Neural crest cell (in vitro differentiated cells): ENCODE measurements around the gene CPSF7. TPM values are rescaled to one million over a fixed set of nuclear protein-coding genes. Genes with fewer than 3 reads are reported as not detected.

ENCODE experiments used
- DNase-seq: peaks from one replicate; pipeline ENCODE4 v3.0.0; 2021; ENCODE audit warnings: low read depth, mixed read lengths, low spot score
- H3K27ac Mint-ChIP-seq: one replicate; pipeline ENCODE4 v1.8.0; 2021; ENCODE audit warnings: mild to moderate bottlenecking, mixed read lengths; ENCODE audit not compliant: unreplicated experiment
- H3K27me3 Mint-ChIP-seq: 2 replicates; pipeline ENCODE4 v1.8.0; 2021; ENCODE audit warnings: low read depth, mild to moderate bottlenecking, mixed read lengths
- H3K36me3 Mint-ChIP-seq: 2 replicates; pipeline ENCODE4 v1.8.0; 2021; ENCODE audit warnings: low read depth, mild to moderate bottlenecking, mixed read lengths
- H3K4me1 Mint-ChIP-seq: 2 replicates; pipeline ENCODE4 v1.8.0; 2021; ENCODE audit warnings: mixed read lengths
- H3K4me3 Mint-ChIP-seq: one replicate; pipeline ENCODE4 v1.8.0; 2021; ENCODE audit warnings: mild to moderate bottlenecking, mixed read lengths
- H3K9me3 Mint-ChIP-seq: 2 replicates; pipeline ENCODE4 v1.8.0; 2021; ENCODE audit warnings: mixed read lengths
- CTCF ChIP-seq: fragments of 200-600 bp; sonication (generic); conservative IDR thresholded peaks from 2 replicates; pipeline ENCODE4 v1.5.0; 2021; ENCODE audit warnings: antibody characterized with exemption, mild to moderate bottlenecking
- total RNA-seq: library from RNA; stranded (reverse); gene quantifications from 2 replicates; pipeline ENCODE4 v1.2.1, GENCODE V29; 2021

Gene CPSF7
- total RNA-seq, 1 donor from 2014 or later, result 144 TPM

GRCh38 chr11:61380884-61381283, 48.9 kb downstream of the CPSF7 start:
- Mint-ChIP-seq H3K27me3 (no peaks in the 10 kb centered on the region), H3K9me3 (no peaks in the 10 kb centered on the region), H3K27ac (no peak overlapping the region), H3K36me3 (peaks cover 15% of the 10 kb centered on the region), H3K4me1 (peaks cover 9% of the 10 kb centered on the region), H3K4me3 (no peak overlapping the region)
- no peak for TF ChIP-seq CTCF
- DNase-seq, result no peak

DNA sequence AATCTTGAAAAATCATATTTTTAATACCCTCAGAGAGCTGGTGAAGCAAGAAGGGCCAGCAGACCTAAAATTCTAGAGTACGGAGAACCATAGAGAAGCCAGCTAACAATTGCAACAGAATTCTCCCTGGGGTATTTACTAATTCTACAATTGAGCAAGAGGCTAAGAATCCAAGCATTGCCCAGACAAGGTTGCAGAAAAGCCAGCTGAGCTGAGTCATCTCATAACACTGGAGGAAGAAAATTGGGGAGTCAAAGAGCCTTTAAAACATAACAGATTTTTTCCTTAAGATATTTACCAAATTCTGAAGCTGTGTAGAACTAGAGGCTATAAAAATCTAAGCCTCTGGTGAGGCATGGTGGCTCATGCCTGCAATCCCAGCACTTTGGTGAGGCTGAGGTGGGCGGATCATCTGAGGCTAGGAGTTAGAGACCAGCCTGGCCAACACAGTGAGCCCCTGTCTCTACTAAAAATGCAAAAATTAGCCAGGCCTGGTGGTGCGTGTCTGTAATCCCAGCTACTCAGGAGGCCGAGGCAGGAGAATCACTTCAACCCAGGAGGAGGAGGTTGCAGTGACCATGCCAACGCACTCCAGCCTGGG, 51.0 kb downstream of the CPSF7 start:
- H3K27me3 Mint-ChIP-seq, result no peaks in the 10 kb centered on the region

GRCh38 chr11:61377461-61378160, 52.2 kb downstream of the CPSF7 start:
- Mint-ChIP-seq H3K36me3 (peaks cover 26% of the 10 kb centered on the region), H3K27ac (no peak overlapping the region), H3K9me3 (peaks cover 2% of the 10 kb centered on the region), H3K27me3 (no peaks in the 10 kb centered on the region), H3K4me3 (no peak overlapping the region), H3K4me1 (no peaks in the 10 kb centered on the region)
- no peak for DNase-seq
- TF ChIP-seq CTCF, result no peak

More for the DNA sequence above, 51.0 kb downstream of the CPSF7 start:
- no peak for DNase-seq
- Mint-ChIP-seq H3K4me3 (no peak overlapping the region), H3K9me3 (no peaks in the 10 kb centered on the region), H3K27ac (no peak overlapping the region), H3K4me1 (no peaks in the 10 kb centered on the region), H3K36me3 (peaks cover 19% of the 10 kb centered on the region)
- no peak for TF ChIP-seq CTCF

- Mint-ChIP-seq H3K27ac (no peak overlapping the region), H3K9me3 (peaks cover 6% of the 10 kb centered on the region), H3K36me3 (peaks cover 40% of the 10 kb centered on the region), H3K4me3 (no peak overlapping the region), H3K4me1 (no peaks in the 10 kb centered on the region), H3K27me3 (no peaks in the 10 kb centered on the region)
- TF ChIP-seq CTCF, result no peak
- no peak for DNase-seq
These were observed 54.0 kb downstream of the CPSF7 start for GRCh38 chr11:61375761-61376108.

DNA sequence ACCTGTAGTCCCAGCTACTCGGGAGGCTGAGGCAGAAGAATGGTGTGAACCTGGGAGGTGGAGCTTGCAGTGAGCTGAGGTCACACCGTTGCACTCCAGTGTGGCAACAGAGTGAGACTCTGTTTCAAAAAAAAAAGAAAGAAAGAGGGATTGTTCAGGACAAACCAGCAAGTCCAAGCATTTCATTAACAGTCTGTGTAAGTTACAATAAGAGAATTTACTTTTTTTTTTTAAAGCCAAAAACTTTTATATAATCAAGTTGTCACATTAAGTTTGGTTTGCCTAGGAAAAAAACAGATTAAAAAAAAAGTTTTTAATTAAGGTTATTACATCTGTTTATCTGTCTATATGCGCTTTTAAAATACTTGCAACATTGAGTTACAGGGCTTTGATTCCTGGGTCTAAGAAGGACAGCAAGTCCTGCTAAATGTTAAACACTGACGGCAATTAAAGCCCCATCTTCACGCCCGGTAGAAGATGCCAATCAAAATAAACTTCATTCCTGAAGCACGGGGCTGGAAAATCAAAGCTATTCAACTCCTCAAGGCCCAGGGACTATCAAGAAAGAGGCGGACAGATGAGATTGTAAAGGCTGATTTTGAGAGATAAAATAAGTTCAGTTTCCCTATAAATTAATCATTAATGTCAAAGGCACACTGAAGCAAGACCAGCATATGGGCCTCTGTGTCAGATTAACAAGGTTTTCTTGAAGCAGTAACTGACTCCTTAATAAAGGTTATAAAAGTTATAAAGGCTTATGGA, 56.9 kb downstream of the CPSF7 start:
- Mint-ChIP-seq H3K27ac (no peak overlapping the region), H3K9me3 (peaks cover 9% of the 10 kb centered on the region), H3K36me3 (peaks cover 65% of the 10 kb centered on the region), H3K4me1 (no peaks in the 10 kb centered on the region), H3K27me3 (no peaks in the 10 kb centered on the region), H3K4me3 (peak overlapping the region; percentile 34)
- TF ChIP-seq CTCF, result no peak
- DNase-seq, result no peak
